Loucy (cell line): Measurements from ENCODE around the gene LEMD1.

Source experiments
- CTCF ChIP-seq: fragments of 200-600 bp; sonication (generic); conservative IDR thresholded peaks from 2 replicates; pipeline ENCODE4 v1.5.1; 2014; ENCODE audit warnings: mild to moderate bottlenecking, antibody characterized with exemption, low read length
- EZH2phosphoT487 ChIP-seq: fragments of 200-600 bp; IDR thresholded peaks from 2 replicates; pipeline ENCODE4 v1.6.1; 2018; ENCODE audit warnings: antibody characterized with exemption, mild to moderate bottlenecking, moderate library complexity, borderline replicate concordance

GRCh38 chr1:205387845-205388244, 34.0 kb downstream of the LEMD1 start:
- no peak for TF ChIP-seq CTCF
- TF ChIP-seq EZH2phosphoT487: no peak
